ENCODE data around the gene PPCS. TPM values are rescaled to one million over a fixed set of nuclear protein-coding genes. Genes with fewer than 3 reads are reported as not detected.

Gene PPCS
- total RNA-seq, 4 donors from 2014 or later: 11.5 to 76.3 (median 46.7) TPM

- Histone ChIP-seq H3K27me3 (no peaks in the 10 kb centered on the region), H3K9me3 (no peaks in the 10 kb centered on the region), H3K4me1 (no peaks in the 10 kb centered on the region), H3K4me3 (no peak overlapping the region), H3K36me3 (peaks cover 0 to 3% of the 10 kb centered on the region in 2 donors), H3K27ac (no peak overlapping the region)
- no peak for DNase-seq
- intact Hi-C loops (cut with DNase I; ENCODE audit: low total_unique reads): no loop called here
- no peak for TF ChIP-seq POLR2A (IDR thresholded peaks at IDR 0.05)
- TF ChIP-seq, protein P1, sequence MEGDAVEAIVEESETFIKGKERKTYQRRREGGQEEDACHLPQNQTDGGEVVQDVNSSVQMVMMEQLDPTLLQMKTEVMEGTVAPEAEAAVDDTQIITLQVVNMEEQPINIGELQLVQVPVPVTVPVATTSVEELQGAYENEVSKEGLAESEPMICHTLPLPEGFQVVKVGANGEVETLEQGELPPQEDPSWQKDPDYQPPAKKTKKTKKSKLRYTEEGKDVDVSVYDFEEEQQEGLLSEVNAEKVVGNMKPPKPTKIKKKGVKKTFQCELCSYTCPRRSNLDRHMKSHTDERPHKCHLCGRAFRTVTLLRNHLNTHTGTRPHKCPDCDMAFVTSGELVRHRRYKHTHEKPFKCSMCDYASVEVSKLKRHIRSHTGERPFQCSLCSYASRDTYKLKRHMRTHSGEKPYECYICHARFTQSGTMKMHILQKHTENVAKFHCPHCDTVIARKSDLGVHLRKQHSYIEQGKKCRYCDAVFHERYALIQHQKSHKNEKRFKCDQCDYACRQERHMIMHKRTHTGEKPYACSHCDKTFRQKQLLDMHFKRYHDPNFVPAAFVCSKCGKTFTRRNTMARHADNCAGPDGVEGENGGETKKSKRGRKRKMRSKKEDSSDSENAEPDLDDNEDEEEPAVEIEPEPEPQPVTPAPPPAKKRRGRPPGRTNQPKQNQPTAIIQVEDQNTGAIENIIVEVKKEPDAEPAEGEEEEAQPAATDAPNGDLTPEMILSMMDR (IDR thresholded peaks at IDR 0.05): no peak
Observed at GRCh38 chr1:42432714-42433113, 23.6 kb upstream of the PPCS start.

- Histone ChIP-seq H3K27ac (no peak overlapping the region), H3K9me3 (no peaks in the 10 kb centered on the region), H3K27me3 (no peaks in the 10 kb centered on the region), H3K4me1 (no peaks in the 10 kb centered on the region), H3K36me3 (peaks cover 0 to under 1% of the 10 kb centered on the region in 2 donors), H3K4me3 (no peak overlapping the region)
- intact Hi-C loops (cut with DNase I; ENCODE audit: low total_unique reads): no loop called here
- TF ChIP-seq, protein P1 (IDR thresholded peaks at IDR 0.05): no peak
- no peak for TF ChIP-seq POLR2A (IDR thresholded peaks at IDR 0.05)
- DNase-seq: no peak
Observed at GRCh38 chr1:42433369-42433768, 23.0 kb upstream of the PPCS start.

- no peak for DNase-seq
- H3K4me1 ChIP-seq: no peaks in the 10 kb centered on the region
- no peaks in the 10 kb centered on the region for H3K27me3 ChIP-seq
- H3K36me3 ChIP-seq: no peaks in the 10 kb centered on the region
- no peak overlapping the region for H3K27ac ChIP-seq
- no peaks in the 10 kb centered on the region for H3K9me3 ChIP-seq
- no peak for TF ChIP-seq POLR2A (IDR thresholded peaks at IDR 0.05)
- TF ChIP-seq, protein P1 (IDR thresholded peaks at IDR 0.05): no peak
- intact Hi-C loops (cut with DNase I; ENCODE audit: low total_unique reads): no loop called here
- H3K4me3 ChIP-seq: no peak overlapping the region
Observed at GRCh38 chr1:42434340-42434739, 22.0 kb upstream of the PPCS start.

DNA sequence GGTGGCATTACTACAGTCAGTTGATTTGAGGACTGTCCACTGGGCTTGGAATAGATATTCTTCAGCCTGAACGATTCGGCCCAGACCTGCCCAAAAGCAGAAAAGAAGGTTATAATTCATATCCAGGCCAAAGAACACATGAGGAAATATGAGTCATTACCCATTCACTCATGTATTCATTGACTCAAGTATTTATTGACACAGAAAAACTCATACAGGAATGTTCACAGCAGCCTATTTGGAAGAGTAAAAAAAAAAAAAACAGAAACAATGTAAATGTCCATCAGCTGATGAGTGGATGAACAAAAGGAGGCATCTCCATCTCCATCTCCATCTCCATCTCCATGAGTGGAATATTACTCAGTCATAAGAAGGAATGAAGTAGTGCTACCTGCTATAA, 16.4 kb upstream of the PPCS start:
- no peak overlapping the region for H3K27ac ChIP-seq
- H3K27me3 ChIP-seq: no peaks in the 10 kb centered on the region
- H3K4me3 ChIP-seq: no peak overlapping the region
- no peak for DNase-seq
- no peaks in the 10 kb centered on the region for H3K4me1 ChIP-seq
- no peaks in the 10 kb centered on the region for H3K9me3 ChIP-seq
- intact Hi-C loops (cut with DNase I; ENCODE audit: low total_unique reads): no loop called here
- TF ChIP-seq, protein P1 (IDR thresholded peaks at IDR 0.05): no peak
- no peak for TF ChIP-seq POLR2A (IDR thresholded peaks at IDR 0.05)
- no peaks in the 10 kb centered on the region for H3K36me3 ChIP-seq

- intact Hi-C loops (cut with DNase I; ENCODE audit: low total_unique reads): no loop called here
- no peak for DNase-seq
- Histone ChIP-seq H3K27ac (no peak overlapping the region), H3K36me3 (no peaks in the 10 kb centered on the region), H3K27me3 (no peaks in the 10 kb centered on the region), H3K4me3 (no peak overlapping the region), H3K9me3 (no peaks in the 10 kb centered on the region), H3K4me1 (no peaks in the 10 kb centered on the region)
- TF ChIP-seq POLR2A (IDR thresholded peaks at IDR 0.05): no peak
Observed at GRCh38 chr1:42442662-42443061, 13.7 kb upstream of the PPCS start.

- no peak for DNase-seq
- no peaks in the 10 kb centered on the region for H3K9me3 ChIP-seq
- H3K27ac ChIP-seq: no peak overlapping the region
- H3K4me3 ChIP-seq: no peak overlapping the region
- no peaks in the 10 kb centered on the region for H3K4me1 ChIP-seq
- no peaks in the 10 kb centered on the region for H3K27me3 ChIP-seq
- intact Hi-C loops (cut with DNase I; ENCODE audit: low total_unique reads): no loop called here
- no peaks in the 10 kb centered on the region for H3K36me3 ChIP-seq
- TF ChIP-seq, protein P1 (IDR thresholded peaks at IDR 0.05): no peak
- TF ChIP-seq POLR2A (IDR thresholded peaks at IDR 0.05): no peak
Observed at GRCh38 chr1:42449256-42449655, 7.1 kb upstream of the PPCS start.
